Endodermal cell (in vitro differentiated cells): Measurements from ENCODE around the gene DUOXA1. TPM values are rescaled to one million over a fixed set of nuclear protein-coding genes. Genes with fewer than 3 reads are reported as not detected.
"Not testable (repeated sequence)": the region's sequence is repeated elsewhere in the genome, so short reads cannot be mapped to it uniquely, and the experiment has no call there.

Experiments used
- DNase-seq: peaks from one replicate; pipeline ENCODE4 v3.0.0-alpha.2; 2017
- H3K27ac ChIP-seq: 2 replicates; pipeline ENCODE4 v1.5.1; 2013; ENCODE audit warnings: mild to moderate bottlenecking, low read depth, low read length, moderate library complexity
- H3K27me3 ChIP-seq: 2 replicates; pipeline ENCODE4 v1.6.1; 2013; ENCODE audit warnings: mild to moderate bottlenecking, low read length, moderate library complexity; ENCODE audit not compliant: insufficient read depth, control insufficient read depth, poor library complexity, severe bottlenecking
- H3K36me3 ChIP-seq: 2 replicates; pipeline ENCODE4 v1.7.0; 2013; ENCODE audit warnings: mild to moderate bottlenecking, low read length, moderate library complexity; ENCODE audit not compliant: control insufficient read depth, insufficient read depth
- H3K4me1 ChIP-seq: one replicate; pipeline ENCODE4 v1.7.0; 2013; ENCODE audit warnings: low read length; ENCODE audit not compliant: control insufficient read depth, insufficient read depth
- H3K4me3 ChIP-seq: 2 replicates; pipeline ENCODE4 v1.5.1; 2013; ENCODE audit warnings: mild to moderate bottlenecking, low read length, moderate library complexity
- H3K9ac ChIP-seq: 2 replicates; pipeline ENCODE4 v1.6.1; 2013; ENCODE audit warnings: mild to moderate bottlenecking, low read length, moderate library complexity; ENCODE audit not compliant: poor library complexity, severe bottlenecking; ENCODE audit errors: extremely low read depth
- H3K9me3 ChIP-seq: 2 replicates; pipeline ENCODE4 v1.6.1; 2013; ENCODE audit warnings: mild to moderate bottlenecking, low read length, moderate library complexity; ENCODE audit not compliant: control insufficient read depth
- H3K27ac Mint-ChIP-seq: 2 replicates; pipeline ENCODE4 v1.8.0; 2020; ENCODE audit warnings: mixed read lengths
- H3K27me3 Mint-ChIP-seq: 2 replicates; pipeline ENCODE4 v1.8.0; 2021; ENCODE audit warnings: mild to moderate bottlenecking, mixed read lengths; ENCODE audit not compliant: insufficient read depth
- H3K36me3 Mint-ChIP-seq: 2 replicates; pipeline ENCODE4 v1.8.0; 2020; ENCODE audit warnings: low read depth, mixed read lengths
- H3K4me1 Mint-ChIP-seq: 2 replicates; pipeline ENCODE4 v1.8.0; 2020; ENCODE audit warnings: mixed read lengths
- H3K4me3 Mint-ChIP-seq: 2 replicates; pipeline ENCODE4 v1.8.0; 2020; ENCODE audit warnings: mild to moderate bottlenecking, moderate library complexity, mixed read lengths
- H3K9me3 Mint-ChIP-seq: 2 replicates; pipeline ENCODE4 v1.8.0; 2020; ENCODE audit warnings: mild to moderate bottlenecking, mixed read lengths
- WGBS, 2 experiments: methylation state at CpG; one replicate each; pipeline versions ENCODE4 v1.1.5 to v1.1.7; 2013; ENCODE audit warnings: missing lambda C conversion rate in 2 of 2, mixed read lengths in 1 of 2; ENCODE audit not compliant: insufficient coverage in 1 of 2, insufficient read length in 1 of 2; 5-methylcytosine and 5-hydroxymethylcytosine counted together
- total RNA-seq, 2 donors: library from RNA; stranded (reverse); fragmentation: NEBNext Ultra II Directional in 1 of 2; extraction: Animal tissue kit (Norgen Biotek cat#: 25700) in 1 of 2; gene quantifications; 2 replicates in 1 of 2; 3 replicates in 1 of 2; pipeline ENCODE4 v1.2.1, GENCODE V29; 2021
- TF ChIP-seq, protein P1 (sequence below): fragments of 200-600 bp; sonication (generic); conservative IDR thresholded peaks from 2 replicates; pipeline ENCODE4 v1.5.0; 2021; ENCODE audit warnings: antibody characterized with exemption, mild to moderate bottlenecking

Gene DUOXA1
- total RNA-seq, 2 donors from 2014 or later = 0.86 to 0.99 TPM

- H3K9me3 ChIP-seq = no peaks in the 10 kb centered on the region
- no peaks in the 10 kb centered on the region for H3K36me3 Mint-ChIP-seq
- H3K27me3 ChIP-seq = peaks cover 69% of the 10 kb centered on the region
- no peaks in the 10 kb centered on the region for H3K4me1 ChIP-seq
- 54% methylated on average over 9 of the region's 10 CpGs; no CpG with 5 or more reads in 1 of the 2 experiments for WGBS, 2 experiments
- DNase-seq = peak; percentile 81
- no peak overlapping the region for H3K27ac ChIP-seq
- no peak overlapping the region for H3K9ac ChIP-seq
- TF ChIP-seq, protein P1, sequence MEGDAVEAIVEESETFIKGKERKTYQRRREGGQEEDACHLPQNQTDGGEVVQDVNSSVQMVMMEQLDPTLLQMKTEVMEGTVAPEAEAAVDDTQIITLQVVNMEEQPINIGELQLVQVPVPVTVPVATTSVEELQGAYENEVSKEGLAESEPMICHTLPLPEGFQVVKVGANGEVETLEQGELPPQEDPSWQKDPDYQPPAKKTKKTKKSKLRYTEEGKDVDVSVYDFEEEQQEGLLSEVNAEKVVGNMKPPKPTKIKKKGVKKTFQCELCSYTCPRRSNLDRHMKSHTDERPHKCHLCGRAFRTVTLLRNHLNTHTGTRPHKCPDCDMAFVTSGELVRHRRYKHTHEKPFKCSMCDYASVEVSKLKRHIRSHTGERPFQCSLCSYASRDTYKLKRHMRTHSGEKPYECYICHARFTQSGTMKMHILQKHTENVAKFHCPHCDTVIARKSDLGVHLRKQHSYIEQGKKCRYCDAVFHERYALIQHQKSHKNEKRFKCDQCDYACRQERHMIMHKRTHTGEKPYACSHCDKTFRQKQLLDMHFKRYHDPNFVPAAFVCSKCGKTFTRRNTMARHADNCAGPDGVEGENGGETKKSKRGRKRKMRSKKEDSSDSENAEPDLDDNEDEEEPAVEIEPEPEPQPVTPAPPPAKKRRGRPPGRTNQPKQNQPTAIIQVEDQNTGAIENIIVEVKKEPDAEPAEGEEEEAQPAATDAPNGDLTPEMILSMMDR = peak; percentile 73
- peaks cover 3% of the 10 kb centered on the region for H3K4me1 Mint-ChIP-seq
- peak overlapping the region; percentile 10 for H3K4me3 Mint-ChIP-seq
- no peaks in the 10 kb centered on the region for H3K36me3 ChIP-seq
- no peak overlapping the region for H3K27ac Mint-ChIP-seq
- H3K9me3 Mint-ChIP-seq = no peaks in the 10 kb centered on the region
- no peak overlapping the region for H3K4me3 ChIP-seq
- H3K27me3 Mint-ChIP-seq = peaks cover 65% of the 10 kb centered on the region
These were observed 6.7 kb upstream of the DUOXA1 start for GRCh38 chr15:45136378-45136764.

- WGBS, 2 experiments = 53% methylated on average over 7 of the region's 37 CpGs; no CpG with 5 or more reads in 1 of the 2 experiments
- H3K27ac ChIP-seq, H3K36me3 Mint-ChIP-seq, H3K9me3 ChIP-seq, H3K27ac Mint-ChIP-seq, H3K4me1 Mint-ChIP-seq, H3K4me3 ChIP-seq, H3K36me3 ChIP-seq, H3K9me3 Mint-ChIP-seq, DNase-seq, H3K4me1 ChIP-seq, H3K9ac ChIP-seq: not testable (repeated sequence)
- Mint-ChIP-seq H3K27me3 (peaks cover 69% of the 10 kb centered on the region), H3K4me3 (peak overlapping the region; percentile 10)
- H3K27me3 ChIP-seq = peaks cover 75% of the 10 kb centered on the region
These were observed 6.2 kb upstream of the DUOXA1 start for GRCh38 chr15:45135705-45136377.

DNA sequence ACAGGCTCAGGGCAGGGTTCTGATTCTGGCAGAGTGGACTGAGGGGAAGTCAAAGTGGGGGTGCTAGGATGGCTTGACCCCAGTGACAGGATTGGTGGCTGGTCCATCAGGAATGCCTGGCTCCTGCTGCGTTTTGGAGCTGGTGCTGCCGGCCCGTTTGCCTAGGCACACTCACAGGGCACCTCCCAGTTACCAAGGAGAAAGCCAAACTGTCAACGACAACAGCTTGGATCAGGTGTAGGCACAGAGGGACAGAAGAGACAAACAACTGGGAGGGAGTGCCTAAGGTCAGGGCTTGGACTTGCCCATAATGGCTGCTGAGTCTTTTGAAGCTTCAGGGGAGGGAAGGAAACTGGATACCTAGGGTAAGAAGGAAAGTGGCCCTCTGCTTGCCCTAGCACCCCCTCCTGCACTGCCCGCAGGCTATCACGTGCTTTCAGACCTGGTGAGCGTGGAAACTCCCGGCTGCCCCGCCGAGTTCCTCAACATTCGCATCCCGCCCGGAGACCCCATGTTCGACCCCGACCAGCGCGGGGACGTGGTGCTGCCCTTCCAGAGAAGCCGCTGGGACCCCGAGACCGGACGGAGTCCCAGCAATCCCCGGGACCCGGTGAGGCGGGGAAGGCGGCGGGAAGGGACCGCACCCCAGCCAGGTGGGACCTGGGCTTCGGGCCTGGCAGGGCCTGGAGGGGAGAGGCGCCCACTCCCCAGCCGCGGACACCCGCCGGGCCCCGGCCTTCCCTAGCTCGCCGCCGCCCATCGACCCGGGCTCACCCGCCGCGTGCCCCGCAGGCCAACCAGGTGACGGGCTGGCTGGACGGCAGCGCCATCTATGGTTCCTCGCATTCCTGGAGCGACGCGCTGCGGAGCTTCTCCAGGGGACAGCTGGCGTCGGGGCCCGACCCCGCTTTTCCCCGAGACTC, 5.3 kb upstream of the DUOXA1 start:
- DNase-seq = peak; percentile 83
- Mint-ChIP-seq H3K9me3 (no peaks in the 10 kb centered on the region), H3K4me1 (peaks cover 3% of the 10 kb centered on the region), H3K36me3 (no peaks in the 10 kb centered on the region), H3K4me3 (peak overlapping the region; percentile 38), H3K27ac (no peak overlapping the region), H3K27me3 (peaks cover 78% of the 10 kb centered on the region)
- H3K36me3 ChIP-seq = no peaks in the 10 kb centered on the region
- H3K27me3 ChIP-seq = peaks cover 84% of the 10 kb centered on the region
- no peak overlapping the region for H3K4me3 ChIP-seq
- no peak overlapping the region for H3K9ac ChIP-seq
- 23 to 66% methylated on average over 10 to 53 of the region's 57 CpGs for WGBS, 2 experiments
- H3K27ac ChIP-seq = no peak overlapping the region
- TF ChIP-seq, protein P1 = peak; percentile 55
- no peaks in the 10 kb centered on the region for H3K4me1 ChIP-seq
- H3K9me3 ChIP-seq = no peaks in the 10 kb centered on the region
